Caco-2 (cell line): Measurements from ENCODE around the gene CLCN5. TPM values are rescaled to one million over a fixed set of nuclear protein-coding genes. Genes with fewer than 3 reads are reported as not detected.

Experiments used
- BruUV-seq: library from RNA; stranded (reverse); fragments of 400-500 nt; replicated peaks from 2 replicates; lab custom pipeline; 2021; lab: Mats Ljungman, UMichigan
- CTCF ChIA-PET: fragments of 300-600 bp; sonication (Branson Sonifier 250); formaldehyde crosslinking; loops from one replicate; lab custom pipeline; 2022; ENCODE audit warnings: antibody characterized with exemption; lab: Charles Lee
- POLR2A ChIA-PET: fragments of 300-600 bp; sonication (Branson Sonifier 250); formaldehyde crosslinking; loops from one replicate; lab custom pipeline; 2022; ENCODE audit warnings: antibody characterized with exemption; lab: Charles Lee
- DNase-seq, 2 experiments: peaks; one replicate each; pipeline versions ENCODE4 v3.0.0 to v3.0.0-alpha.2; 2020 to 2022
- H3K27me3 ChIP-seq: replicated peaks from 2 replicates; pipeline ENCODE4 v1.6.0; 2011; ENCODE audit warnings: low read length; ENCODE audit not compliant: control insufficient read depth, insufficient read depth
- H3K36me3 ChIP-seq: 2 replicates; pipeline ENCODE4 v1.5.1; 2011; ENCODE audit warnings: low read length; ENCODE audit not compliant: control insufficient read depth, insufficient read depth
- H3K4me1 ChIP-seq: fragments of 250-450 bp; sonication (Bioruptor Pico); 2 replicates; pipeline ENCODE4 v1.5.1; 2020; ENCODE audit warnings: mild to moderate bottlenecking
- H3K4me3 ChIP-seq: 2 replicates; pipeline ENCODE4 v1.5.1; 2011; ENCODE audit warnings: low read depth, mild to moderate bottlenecking, control low read depth, low read length
- H3K9me3 ChIP-seq: fragments of 250-450 bp; sonication (Bioruptor Pico); 2 replicates; pipeline ENCODE4 v1.5.1; 2020; ENCODE audit warnings: mild to moderate bottlenecking, moderate library complexity
- H3K27ac Mint-ChIP-seq: one replicate; pipeline ENCODE4 v1.8.0; 2022; ENCODE audit warnings: mixed read lengths; ENCODE audit not compliant: unreplicated experiment
- H3K27me3 Mint-ChIP-seq: one replicate; pipeline ENCODE4 v1.8.0; 2022; ENCODE audit warnings: mixed read lengths; ENCODE audit not compliant: insufficient read depth, unreplicated experiment
- H3K36me3 Mint-ChIP-seq: one replicate; pipeline ENCODE4 v1.8.0; 2022; ENCODE audit warnings: mild to moderate bottlenecking, mixed read lengths; ENCODE audit not compliant: insufficient read depth, unreplicated experiment
- H3K4me1 Mint-ChIP-seq: one replicate; pipeline ENCODE4 v1.8.0; 2022; ENCODE audit warnings: low read depth, mixed read lengths; ENCODE audit not compliant: unreplicated experiment
- H3K4me3 Mint-ChIP-seq: one replicate; pipeline ENCODE4 v1.8.0; 2022; ENCODE audit warnings: mild to moderate bottlenecking, moderate library complexity, mixed read lengths; ENCODE audit not compliant: unreplicated experiment
- H3K9me3 Mint-ChIP-seq: one replicate; pipeline ENCODE4 v1.8.0; 2022; ENCODE audit warnings: mixed read lengths; ENCODE audit not compliant: unreplicated experiment
- CTCF ChIP-seq, 2 experiments: fragments of 200-600 bp in 1 of 2; IDR thresholded peaks; 1 replicate in 1 of 2; 2 replicates in 1 of 2; pipeline versions ENCODE4 v1.5.1 to v1.8.0; 2011 to 2022; ENCODE audit warnings: antibody characterized with exemption in 1 of 2, control low read depth in 1 of 2, inconsistent platforms in 1 of 2, low read depth in 1 of 2, low read length in 1 of 2, mild to moderate bottlenecking in 1 of 2, moderate library complexity in 1 of 2; ENCODE audit not compliant: insufficient read depth in 1 of 2, severe bottlenecking in 1 of 2, unreplicated experiment in 1 of 2
- intact Hi-C: fragments of 100-400 bp; cut with micrococcal nuclease; formaldehyde crosslinking; loops from one replicate; pipeline ENCODE4 v1.10.0; 2022; ENCODE audit not compliant: unreplicated experiment
- total RNA-seq: library from RNA; stranded (reverse); gene quantifications from 2 replicates; pipeline ENCODE4 v1.2.3, GENCODE V29; 2022

Gene CLCN5
- total RNA-seq, 1 experiment from 2014 or later: 61.0 TPM

GRCh38 chrX:50088645-50089044 lies 166.2 kb downstream of the CLCN5 start:
- Mint-ChIP-seq H3K4me1 (peaks cover 11% of the 10 kb centered on the region), H3K36me3 (peaks cover 55% of the 10 kb centered on the region), H3K4me3 (no peak overlapping the region), H3K27me3 (no peaks in the 10 kb centered on the region), H3K9me3 (no peaks in the 10 kb centered on the region), H3K27ac (no peak overlapping the region)
- no peak overlapping the region for H3K4me3 ChIP-seq
- POLR2A ChIA-PET: no interaction called here
- H3K4me1 ChIP-seq: peaks cover 10% of the 10 kb centered on the region
- H3K27me3 ChIP-seq: no peaks in the 10 kb centered on the region
- intact Hi-C loops: no loop called here
- H3K9me3 ChIP-seq: no peaks in the 10 kb centered on the region
- CTCF ChIA-PET: no interaction called here
- no peak for TF ChIP-seq CTCF (IDR thresholded peaks at IDR 0.05; ENCODE audit: insufficient read depth in 1 of 2, low read depth in 1 of 2, low read length in 1 of 2, severe bottlenecking in 1 of 2, unreplicated experiment in 1 of 2)
- BruUV-seq: no TSS peak
- H3K36me3 ChIP-seq: no peaks in the 10 kb centered on the region
- DNase-seq: no peak

- no peak overlapping the region for H3K27ac Mint-ChIP-seq
- no peaks in the 10 kb centered on the region for H3K9me3 ChIP-seq
- no peaks in the 10 kb centered on the region for H3K36me3 ChIP-seq
- H3K4me3 Mint-ChIP-seq: no peak overlapping the region
- CTCF ChIA-PET: no interaction called here
- H3K9me3 Mint-ChIP-seq: no peaks in the 10 kb centered on the region
- no peak for TF ChIP-seq CTCF (IDR thresholded peaks at IDR 0.05; ENCODE audit: insufficient read depth in 1 of 2, low read depth in 1 of 2, low read length in 1 of 2, severe bottlenecking in 1 of 2, unreplicated experiment in 1 of 2)
- DNase-seq: no peak
- H3K27me3 ChIP-seq: no peaks in the 10 kb centered on the region
- peaks cover 38% of the 10 kb centered on the region for H3K36me3 Mint-ChIP-seq
- POLR2A ChIA-PET: no interaction called here
- H3K27me3 Mint-ChIP-seq: no peaks in the 10 kb centered on the region
- peaks cover 16% of the 10 kb centered on the region for H3K4me1 ChIP-seq
- BruUV-seq: no TSS peak
- no peak overlapping the region for H3K4me3 ChIP-seq
- intact Hi-C loops: no loop called here
- peaks cover 13% of the 10 kb centered on the region for H3K4me1 Mint-ChIP-seq
Measured at GRCh38 chrX:50093625-50094024, 171.2 kb downstream of the CLCN5 start.

GRCh38 chrX:50097071-50097470 lies 174.7 kb downstream of the CLCN5 start:
- POLR2A ChIA-PET: no interaction called here
- peaks cover 24% of the 10 kb centered on the region for H3K4me1 ChIP-seq
- no peaks in the 10 kb centered on the region for H3K27me3 ChIP-seq
- H3K36me3 ChIP-seq: no peaks in the 10 kb centered on the region
- TF ChIP-seq CTCF (IDR thresholded peaks at IDR 0.05; ENCODE audit: insufficient read depth in 1 of 2, low read depth in 1 of 2, low read length in 1 of 2, severe bottlenecking in 1 of 2, unreplicated experiment in 1 of 2): no peak
- CTCF ChIA-PET: no interaction called here
- no peaks in the 10 kb centered on the region for H3K9me3 ChIP-seq
- no peak overlapping the region for H3K4me3 ChIP-seq
- Mint-ChIP-seq H3K4me1 (peaks cover 14% of the 10 kb centered on the region), H3K27ac (no peak overlapping the region), H3K4me3 (no peak overlapping the region), H3K36me3 (peaks cover 24% of the 10 kb centered on the region), H3K27me3 (no peaks in the 10 kb centered on the region), H3K9me3 (no peaks in the 10 kb centered on the region)
- BruUV-seq: no TSS peak
- DNase-seq: no peak
- intact Hi-C loops: no loop called here
